ENCODE results near the gene CHRDL2.
A peak's percentile ranks its signal among the peaks of the same experiment; 100 is the strongest.

The CHRDL2 gene

DNA sequence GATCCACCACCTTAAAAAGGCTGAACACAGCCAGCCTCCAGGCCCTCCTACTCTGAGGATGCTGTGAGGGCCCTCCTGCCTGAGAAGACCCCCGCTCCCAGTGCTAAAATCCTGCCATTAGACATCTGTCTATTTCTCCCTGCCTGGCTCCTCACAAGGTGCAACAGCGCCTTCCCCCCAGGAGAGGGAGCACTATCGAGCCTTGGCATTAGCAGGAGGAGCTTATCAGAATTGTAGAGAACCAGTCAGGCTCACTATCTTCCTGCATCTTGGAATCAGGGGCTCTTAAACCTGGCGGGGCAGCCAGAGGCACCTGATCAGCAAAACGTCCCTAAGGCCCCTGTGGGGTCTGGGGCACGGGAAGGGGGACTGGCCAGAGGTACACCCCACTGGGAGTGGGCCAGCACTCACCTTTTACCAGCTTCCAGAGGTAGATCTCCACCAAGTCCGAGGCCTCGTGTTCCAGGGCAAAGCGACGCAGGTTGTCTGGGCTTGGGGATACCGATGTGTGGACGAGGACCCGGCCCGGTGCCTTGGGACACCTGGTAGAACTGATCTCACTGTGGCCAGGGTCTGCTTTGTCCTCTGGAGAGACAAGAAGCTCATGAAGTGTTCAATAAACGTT, 28.7 kb downstream of the CHRDL2 start:
- TF ChIP-seq, protein P1, sequence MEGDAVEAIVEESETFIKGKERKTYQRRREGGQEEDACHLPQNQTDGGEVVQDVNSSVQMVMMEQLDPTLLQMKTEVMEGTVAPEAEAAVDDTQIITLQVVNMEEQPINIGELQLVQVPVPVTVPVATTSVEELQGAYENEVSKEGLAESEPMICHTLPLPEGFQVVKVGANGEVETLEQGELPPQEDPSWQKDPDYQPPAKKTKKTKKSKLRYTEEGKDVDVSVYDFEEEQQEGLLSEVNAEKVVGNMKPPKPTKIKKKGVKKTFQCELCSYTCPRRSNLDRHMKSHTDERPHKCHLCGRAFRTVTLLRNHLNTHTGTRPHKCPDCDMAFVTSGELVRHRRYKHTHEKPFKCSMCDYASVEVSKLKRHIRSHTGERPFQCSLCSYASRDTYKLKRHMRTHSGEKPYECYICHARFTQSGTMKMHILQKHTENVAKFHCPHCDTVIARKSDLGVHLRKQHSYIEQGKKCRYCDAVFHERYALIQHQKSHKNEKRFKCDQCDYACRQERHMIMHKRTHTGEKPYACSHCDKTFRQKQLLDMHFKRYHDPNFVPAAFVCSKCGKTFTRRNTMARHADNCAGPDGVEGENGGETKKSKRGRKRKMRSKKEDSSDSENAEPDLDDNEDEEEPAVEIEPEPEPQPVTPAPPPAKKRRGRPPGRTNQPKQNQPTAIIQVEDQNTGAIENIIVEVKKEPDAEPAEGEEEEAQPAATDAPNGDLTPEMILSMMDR (IDR thresholded peaks at IDR 0.05) = peak; percentile 74
- DNase-seq (ENCODE audit: low spot score) = no peak
- Histone ChIP-seq H3K27ac (no peak overlapping the region), H3K4me3 (no peak overlapping the region)

DNA sequence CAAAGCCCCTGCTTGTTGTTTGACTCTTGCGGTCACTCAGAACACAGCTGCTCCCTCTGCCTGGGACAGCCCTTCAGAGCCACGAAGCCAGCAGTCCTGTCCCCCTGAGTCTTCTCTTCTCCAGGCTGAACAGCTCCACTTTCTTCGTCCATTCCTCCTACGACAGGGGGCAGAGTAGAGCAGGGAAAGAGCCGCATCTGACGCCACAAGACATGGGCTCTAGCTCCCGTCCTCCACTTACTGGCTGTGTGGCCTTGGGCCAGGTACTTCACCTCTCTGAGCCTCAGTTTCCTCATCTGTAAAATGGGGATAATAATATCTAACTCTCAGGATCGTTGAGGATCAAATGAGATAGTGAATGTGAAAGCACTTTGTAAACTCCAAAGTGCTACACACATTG, 29.9 kb downstream of the CHRDL2 start:
- no peak overlapping the region for H3K4me3 ChIP-seq
- TF ChIP-seq, protein P1 (IDR thresholded peaks at IDR 0.05) = no peak
- no peak for DNase-seq (ENCODE audit: low spot score)
- H3K27ac ChIP-seq = no peak overlapping the region

DNA sequence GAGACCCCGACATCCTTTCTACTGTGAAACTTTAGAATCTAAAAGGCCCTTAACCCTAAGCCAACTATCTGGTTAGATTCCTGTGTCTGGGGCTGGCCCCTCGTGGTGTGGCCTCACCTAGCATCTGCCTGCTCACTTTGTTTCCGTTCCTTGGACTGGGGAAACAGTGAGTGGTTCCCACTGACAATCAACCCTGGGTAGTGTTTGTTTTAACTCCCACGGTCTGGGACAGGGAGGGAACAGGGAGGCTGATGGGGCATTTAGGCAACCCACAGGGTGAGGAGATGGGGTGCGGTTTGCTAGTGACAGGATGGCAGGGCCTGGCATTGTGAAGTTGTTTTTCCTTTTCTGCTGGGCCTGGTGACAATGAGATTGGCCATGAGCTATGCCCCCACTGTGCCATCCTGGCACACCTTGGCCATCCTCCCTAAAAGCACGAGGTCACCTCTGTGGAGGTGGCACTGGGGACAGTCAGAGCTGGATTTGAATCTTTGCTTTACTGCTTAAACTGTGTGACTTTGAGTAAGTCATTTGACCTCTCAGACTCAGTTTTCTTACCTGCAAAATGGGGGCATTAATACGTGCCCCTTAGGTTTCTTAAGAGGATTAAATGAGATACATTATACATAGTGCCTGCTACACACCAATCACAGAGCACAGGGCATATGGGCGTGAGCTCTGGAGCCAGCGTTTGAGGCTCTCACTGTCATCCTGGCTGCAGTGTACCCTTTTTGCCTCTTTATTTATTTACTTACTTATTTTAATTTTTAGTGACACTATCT, 31.4 kb downstream of the CHRDL2 start:
- DNase-seq (ENCODE audit: low spot score) = no peak
- TF ChIP-seq, protein P1 (IDR thresholded peaks at IDR 0.05) = no peak
- no peak overlapping the region for H3K27ac ChIP-seq
- no peak overlapping the region for H3K4me3 ChIP-seq

DNA sequence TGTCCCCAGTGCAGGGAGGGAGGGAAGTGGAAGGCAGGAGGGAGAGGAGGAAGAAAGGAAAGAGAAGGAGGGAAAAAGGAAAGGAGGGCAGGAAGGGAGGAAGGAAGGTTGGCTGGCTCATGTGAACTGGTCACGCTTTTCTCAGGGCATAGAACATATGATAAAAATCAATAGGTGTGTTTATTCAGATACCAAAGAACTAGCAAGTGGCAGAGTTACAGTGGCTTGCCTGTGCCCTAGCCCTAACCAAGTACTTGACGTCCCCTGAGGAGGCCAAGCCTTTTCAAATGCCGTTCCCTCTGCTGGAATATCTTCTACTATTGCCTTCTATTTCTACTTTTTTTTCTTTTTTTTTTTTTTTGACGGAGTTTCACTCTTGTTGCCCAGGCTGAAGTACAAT, 33.5 kb downstream of the CHRDL2 start:
- no peak for DNase-seq (ENCODE audit: low spot score)
- TF ChIP-seq, protein P1 (IDR thresholded peaks at IDR 0.05) = no peak
- Histone ChIP-seq H3K4me3 (no peak overlapping the region), H3K27ac (peak overlapping the region; percentile 81 to 82)

DNA sequence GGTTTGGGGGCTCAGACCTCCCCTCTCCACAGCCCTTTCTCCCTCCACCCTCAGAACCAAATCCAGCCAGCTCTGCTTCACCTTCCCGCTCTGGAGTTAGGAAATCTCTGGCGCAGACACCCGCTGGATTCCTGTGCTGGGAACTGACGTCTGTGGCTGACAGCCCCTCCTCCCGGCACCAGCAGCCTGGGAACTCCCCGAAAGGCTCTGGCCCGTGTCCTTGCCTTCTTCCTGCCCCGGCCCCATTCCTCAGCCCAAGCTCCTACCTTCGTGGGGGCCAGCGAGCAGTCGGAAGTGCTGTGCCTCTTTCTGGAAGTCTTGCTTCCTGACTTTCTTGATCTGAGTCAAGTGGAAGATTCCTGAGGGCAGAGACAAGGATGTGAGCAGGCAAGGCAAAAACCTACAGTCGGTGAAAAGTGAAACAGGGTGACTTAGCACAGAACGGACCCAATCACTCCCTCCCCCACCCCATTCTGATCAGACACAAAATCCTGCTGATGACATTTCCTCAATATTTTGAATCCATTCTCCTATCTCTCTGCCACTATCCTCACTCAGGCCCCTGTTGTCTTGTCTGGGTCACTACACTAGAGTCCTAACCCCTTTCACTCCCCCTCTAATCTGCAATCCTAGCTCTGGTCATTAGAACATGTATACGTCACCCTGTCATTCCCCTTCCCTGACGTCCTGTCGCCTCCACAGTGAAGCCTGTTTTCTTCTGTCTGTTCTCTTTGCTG, 34.1 kb downstream of the CHRDL2 start:
- TF ChIP-seq, protein P1 (IDR thresholded peaks at IDR 0.05) = no peak
- peak; percentile 95 for DNase-seq (ENCODE audit: low spot score)
- Histone ChIP-seq H3K4me3 (peak overlapping the region; percentile 47), H3K27ac (peak overlapping the region; percentile 81 to 82)

DNA sequence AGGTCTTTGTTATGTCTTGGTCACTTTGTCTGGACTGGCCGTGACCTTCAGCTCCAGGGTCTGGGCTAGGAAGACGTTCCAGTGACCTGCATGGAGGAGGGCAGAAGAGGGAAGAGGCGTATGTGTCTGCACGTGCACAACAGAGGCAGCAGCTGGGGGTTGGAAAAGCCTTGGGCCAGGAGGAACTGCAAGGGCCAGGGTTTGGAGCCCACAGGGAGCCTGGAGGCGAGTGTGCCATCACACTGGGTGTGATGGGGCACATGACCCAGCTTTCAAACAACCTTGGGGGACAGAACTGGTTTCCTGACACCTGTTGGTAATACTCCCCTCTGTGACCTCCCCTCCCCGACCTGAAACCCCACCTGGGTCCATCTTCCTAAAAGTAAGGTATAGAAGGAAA, 34.7 kb downstream of the CHRDL2 start:
- no peak for DNase-seq (ENCODE audit: low spot score)
- TF ChIP-seq, protein P1 (IDR thresholded peaks at IDR 0.05) = no peak
- H3K4me3 ChIP-seq = peak overlapping the region; percentile 47
- peak overlapping the region; percentile 81 to 82 for H3K27ac ChIP-seq

Data from coronary artery (tissue), 2 donors.